Neural cell (in vitro differentiated cells): Measurements from ENCODE around the gene CAMKMT. TPM values are rescaled to one million over a fixed set of nuclear protein-coding genes. Genes with fewer than 3 reads are reported as not detected.

Experiments
- H2AFZ ChIP-seq: fragments of 200-600, 300-800 bp; sonication (generic), shearing (Covaris generic); 2 replicates; pipeline ENCODE4 v1.6.0; 2014; ENCODE audit warnings: low read depth, mild to moderate bottlenecking, antibody characterized with exemption, low read length, moderate library complexity
- H3F3A ChIP-seq: fragments of 200-600 bp; shearing (Covaris generic); 2 replicates; pipeline ENCODE4 v1.6.1; 2016; ENCODE audit warnings: mild to moderate bottlenecking, moderate library complexity, mixed read lengths, antibody characterized with exemption, low read length; ENCODE audit not compliant: insufficient read depth, poor library complexity, severe bottlenecking
- H3K27ac ChIP-seq: fragments of 200-600, 300-800 bp; sonication (generic), shearing (Covaris generic); 2 replicates; pipeline ENCODE4 v1.5.1; 2014; ENCODE audit warnings: mild to moderate bottlenecking, low read length, moderate library complexity
- H3K27me3 ChIP-seq: fragments of 300-800, 200-600 bp; sonication (generic), shearing (Covaris generic); 2 replicates; pipeline ENCODE4 v1.6.0; 2014; ENCODE audit warnings: mild to moderate bottlenecking, low read depth, low read length, moderate library complexity; ENCODE audit not compliant: insufficient read depth
- H3K36me3 ChIP-seq: fragments of 300-800, 200-600 bp; sonication (generic), shearing (Covaris generic); 2 replicates; pipeline ENCODE4 v1.5.1; 2014; ENCODE audit warnings: mild to moderate bottlenecking, antibody characterized with exemption, low read length, moderate library complexity; ENCODE audit not compliant: insufficient read depth
- H3K4me2 ChIP-seq: fragments of 300-800, 200-600 bp; sonication (generic), shearing (Covaris generic); 2 replicates; pipeline ENCODE4 v1.6.0; 2014; ENCODE audit warnings: mild to moderate bottlenecking, low read length
- H3K4me3 ChIP-seq: fragments of 300-800, 200-600 bp; sonication (generic), shearing (Covaris generic); 2 replicates; pipeline ENCODE4 v1.5.1; 2014; ENCODE audit warnings: mild to moderate bottlenecking, low read length, moderate library complexity
- H3K79me2 ChIP-seq: fragments of 200-600 bp; shearing (Covaris generic); replicated peaks from 2 replicates; pipeline ENCODE4 v1.6.0; 2014; ENCODE audit warnings: mild to moderate bottlenecking, low read length, moderate library complexity; ENCODE audit not compliant: insufficient read depth
- H3K9ac ChIP-seq: fragments of 300-800, 200-600 bp; sonication (generic), shearing (Covaris generic); 2 replicates; pipeline ENCODE4 v1.6.1; 2016; ENCODE audit warnings: mild to moderate bottlenecking, low read length, mixed read lengths
- H3K9me2 ChIP-seq: fragments of 200-600 bp; shearing (Covaris generic); 2 replicates; pipeline ENCODE4 v1.6.1; 2016; ENCODE audit warnings: mild to moderate bottlenecking, low read length, mixed read lengths; ENCODE audit not compliant: insufficient read depth
- H3K9me3 ChIP-seq: fragments of 200-600, 300-800 bp; sonication (generic), shearing (Covaris generic); 2 replicates; pipeline ENCODE4 v1.6.1; 2016; ENCODE audit warnings: mild to moderate bottlenecking, mixed run types, low read length, moderate library complexity, mixed read lengths
- H4K20me1 ChIP-seq: fragments of 200-600 bp; shearing (Covaris generic); 2 replicates; pipeline ENCODE4 v1.6.1; 2016; ENCODE audit warnings: mild to moderate bottlenecking, mixed run types; ENCODE audit not compliant: insufficient read depth
- CTCF ChIP-seq: fragments of 450-650 bp; IDR thresholded peaks from 2 replicates; pipeline ENCODE4 v1.5.1; 2014; ENCODE audit warnings: antibody characterized with exemption, mild to moderate bottlenecking, moderate library complexity; ENCODE audit not compliant: poor library complexity, severe bottlenecking
- EP300 ChIP-seq: fragments of 450-650 bp; conservative IDR thresholded peaks from 2 replicates; pipeline ENCODE4 v1.6.1; 2014; ENCODE audit warnings: antibody characterized with exemption, mild to moderate bottlenecking, moderate library complexity; ENCODE audit not compliant: poor library complexity, severe bottlenecking
- EZH2 ChIP-seq: fragments of 200-600, 300-800 bp; shearing (Covaris generic), sonication (generic); IDR thresholded peaks from 2 replicates; pipeline ENCODE4 v1.6.1; 2014; ENCODE audit warnings: antibody characterized with exemption, low read length, borderline replicate concordance, mild to moderate bottlenecking; ENCODE audit not compliant: insufficient read depth, poor library complexity, severe bottlenecking
- MXI1 ChIP-seq: fragments of 450-650 bp; conservative IDR thresholded peaks from 2 replicates; pipeline ENCODE4 v1.6.1; 2014; ENCODE audit warnings: antibody characterized with exemption, mild to moderate bottlenecking; ENCODE audit not compliant: poor library complexity, severe bottlenecking
- POLR2AphosphoS5 ChIP-seq: IDR thresholded peaks from 2 replicates; pipeline ENCODE4 v1.6.1; 2012
- RAD21 ChIP-seq: fragments of 450-650 bp; conservative IDR thresholded peaks from 2 replicates; pipeline ENCODE4 v1.6.1; 2014; ENCODE audit warnings: antibody characterized with exemption, mild to moderate bottlenecking, moderate library complexity
- REST ChIP-seq: IDR thresholded peaks from 2 replicates; pipeline ENCODE4 v1.6.1; 2012; ENCODE audit warnings: borderline replicate concordance
- SMC3 ChIP-seq: fragments of 450-650 bp; conservative IDR thresholded peaks from 2 replicates; pipeline ENCODE4 v1.6.1; 2014; ENCODE audit warnings: antibody characterized with exemption, mild to moderate bottlenecking, moderate library complexity; ENCODE audit not compliant: poor library complexity
- TAF1 ChIP-seq: IDR thresholded peaks from 2 replicates; pipeline ENCODE4 v1.6.1; 2012; ENCODE audit warnings: low read depth
- polyA plus RNA-seq: library from polyadenylated mRNA; depleted of rRNA; stranded (reverse); fragments of >200 nt; gene quantifications from 2 replicates; pipeline ENCODE4 v1.2.3, GENCODE V29; 2014

CAMKMT gene
- polyA plus RNA-seq, 1 donor from 2014 or later, result 5.1 TPM

- TF ChIP-seq POLR2AphosphoS5 (no peak), RAD21 (no peak), TAF1 (no peak), EP300 (no peak), SMC3 (no peak), MXI1 (no peak), REST (no peak), EZH2 (no peak), CTCF (no peak)
- no peak overlapping the region for H3K4me2 ChIP-seq
- H3K9me2 ChIP-seq, result no peaks in the 10 kb centered on the region
- H2AFZ ChIP-seq, result no peak overlapping the region
- H3K27me3 ChIP-seq, result no peaks in the 10 kb centered on the region
- no peaks in the 10 kb centered on the region for H4K20me1 ChIP-seq
- no peak overlapping the region for H3K4me3 ChIP-seq
- H3K9me3 ChIP-seq, result no peaks in the 10 kb centered on the region
- H3K9ac ChIP-seq, result no peak overlapping the region
- no peak overlapping the region for H3K27ac ChIP-seq
- H3F3A ChIP-seq, result no peaks in the 10 kb centered on the region
- H3K36me3 ChIP-seq, result no peaks in the 10 kb centered on the region
- H3K79me2 ChIP-seq, result no peaks in the 10 kb centered on the region
Observed at GRCh38 chr2:44766777-44767176, 405.0 kb downstream of the CAMKMT start.

- Histone ChIP-seq H3K27ac (no peak overlapping the region), H3F3A (peaks cover 3% of the 10 kb centered on the region), H2AFZ (no peak overlapping the region), H3K36me3 (no peaks in the 10 kb centered on the region), H3K9me3 (no peaks in the 10 kb centered on the region), H4K20me1 (no peaks in the 10 kb centered on the region), H3K4me2 (no peak overlapping the region), H3K27me3 (no peaks in the 10 kb centered on the region), H3K9ac (no peak overlapping the region), H3K79me2 (no peaks in the 10 kb centered on the region), H3K9me2 (no peaks in the 10 kb centered on the region), H3K4me3 (no peak overlapping the region)
- TF ChIP-seq POLR2AphosphoS5 (no peak), RAD21 (no peak), EP300 (no peak), REST (no peak), MXI1 (no peak), SMC3 (no peak), CTCF (no peak), EZH2 (no peak), TAF1 (no peak)
Observed at GRCh38 chr2:44767691-44768090, 405.9 kb downstream of the CAMKMT start.
